ENCODE results near the gene PAWR.

GRCh38 chr12:79688376-79689060, 2.2 kb downstream of the PAWR start:
- TF ChIP-seq CTCF (IDR thresholded peaks at IDR 0.05; ENCODE audit: low read depth, low read length) (no peak), MYC (IDR thresholded peaks at IDR 0.05; ENCODE audit: low read depth, low read length) (no peak), POLR2A (IDR thresholded peaks at IDR 0.05; ENCODE audit: extremely low read depth, insufficient read length) (no peak)

All from NB4 (cell line).